GM19043 (cell line): ENCODE measurements around the gene SLC25A1.

Source experiments
- ATAC-seq: cut with Tn5 transposase; IDR thresholded peaks from one replicate; pipeline ENCODE4 v1.9.1; 2021; ENCODE audit warnings: low read depth; ENCODE audit not compliant: unreplicated experiment

The SLC25A1 gene

DNA sequence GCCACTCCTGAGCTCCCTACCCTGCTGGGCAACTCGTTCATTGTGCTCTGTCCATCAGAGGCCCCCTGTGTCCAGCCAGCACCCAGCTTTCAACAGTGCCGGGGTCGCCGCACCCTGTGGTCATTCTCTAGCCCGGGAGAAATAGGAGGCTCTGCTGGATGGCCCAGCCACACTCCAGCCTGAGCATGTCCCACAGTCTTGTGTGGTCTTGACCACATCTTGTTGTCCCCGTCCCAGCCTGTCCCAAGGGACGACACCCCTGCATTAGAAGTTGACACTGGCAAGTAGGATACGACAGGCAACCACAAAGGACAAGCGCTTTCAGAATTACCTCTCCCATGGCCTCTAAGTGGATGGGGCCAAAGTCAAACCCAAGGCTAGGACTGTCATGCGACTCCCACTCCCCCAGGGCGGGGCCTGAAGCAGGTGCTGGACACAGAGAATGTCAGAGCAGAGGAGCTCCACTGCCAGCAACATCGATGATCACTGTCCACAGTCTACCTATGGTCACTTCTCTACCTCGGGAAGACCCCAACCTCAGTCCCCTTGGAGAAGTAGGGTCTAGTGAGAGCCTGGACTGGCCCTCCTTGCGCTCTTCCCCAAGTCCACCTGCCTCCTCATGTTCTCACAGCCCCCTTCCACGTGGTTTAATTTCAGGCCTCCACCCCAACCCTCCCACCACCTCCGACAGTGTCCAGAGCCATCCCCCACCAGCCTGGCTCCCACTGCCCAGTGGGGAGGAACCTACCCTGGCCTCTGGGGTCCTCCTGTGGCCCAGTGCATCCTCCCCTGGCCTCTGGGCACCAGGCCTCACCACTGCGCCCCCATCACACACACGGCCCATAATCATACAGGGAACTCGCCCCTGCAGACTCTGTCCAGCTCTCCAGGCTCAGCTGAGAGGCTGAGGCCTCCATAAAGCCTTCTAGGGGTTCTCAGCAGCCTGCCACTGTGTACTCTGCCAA lies 51.9 kb downstream of the SLC25A1 start:
- no peak for ATAC-seq
